Renal cortical epithelial cell (primary cell): ENCODE results near the gene CRLF1. TPM values are rescaled to one million over a fixed set of nuclear protein-coding genes. Genes with fewer than 3 reads are reported as not detected.

Source experiments
- DNase-seq: peaks from one replicate; pipeline ENCODE4 v3.0.0-alpha.2; 2011; ENCODE audit warnings: low read depth
- total RNA-seq: library from RNA; depleted of rRNA; stranded (reverse); fragments of >200 nt; gene quantifications from 2 replicates; pipeline ENCODE4 v1.2.3, GENCODE V29; 2014

Gene CRLF1
- total RNA-seq, 1 donor from 2014 or later: 0.30 TPM

GRCh38 chr19:18557411-18558201 lies 49.0 kb downstream of the CRLF1 start, which contains the start of gene KXD1:
Gene KXD1, plus strand, starts transcription at chr19:18557870. Its CDS starts 4,187 bp downstream, at chr19:18562057.
- DNase-seq: peak; percentile 99

- DNase-seq: no peak
These were observed 55.0 kb downstream of the CRLF1 start for GRCh38 chr19:18551631-18552030.

GRCh38 chr19:18543814-18544475 lies 62.7 kb downstream of the CRLF1 start:
- peak; percentile 40 for DNase-seq

Other genes starting within 250 kb of the CRLF1 start
- gene GDF15, start 220.6 kb downstream of the CRLF1 start, total RNA-seq: 108 and 190 TPM in 2 replicates
- gene LRRC25, start 209.2 kb downstream of the CRLF1 start, total RNA-seq: not detected in 2 replicates
- 40.5 and 49.3 TPM in 2 replicates for gene SSBP4, start 187.4 kb downstream of the CRLF1 start, total RNA-seq
- gene ISYNA1, start 168.7 kb downstream of the CRLF1 start, total RNA-seq: 37.5 and 69.9 TPM in 2 replicates
- gene ELL, start 84.7 kb downstream of the CRLF1 start, total RNA-seq: 7.5 and 13.3 TPM in 2 replicates
- 215 and 278 TPM in 2 replicates for gene FKBP8, start 63.2 kb downstream of the CRLF1 start, total RNA-seq
- 47.6 and 76.4 TPM in 2 replicates for gene KXD1, start 48.9 kb downstream of the CRLF1 start, total RNA-seq
- gene UBA52, start 34.9 kb downstream of the CRLF1 start, total RNA-seq: 485 and 589 TPM in 2 replicates
- 30.2 and 62.2 TPM in 2 replicates for gene REX1BD, start 18.0 kb downstream of the CRLF1 start, total RNA-seq
- gene TMEM59L, start 6.1 kb upstream of the CRLF1 start, total RNA-seq: 0.40 TPM in 1 of 2 replicates, not detected in the other
- 2.3 and 13.9 TPM in 2 replicates for gene KLHL26, start 30.2 kb upstream of the CRLF1 start, total RNA-seq
- gene CRTC1, start 76.9 kb upstream of the CRLF1 start, total RNA-seq: 0.17 and 3.2 TPM in 2 replicates
- gene COMP, start 184.5 kb upstream of the CRLF1 start, total RNA-seq: 0.15 TPM in 1 of 2 replicates, not detected in the other
- gene UPF1, start 225.2 kb upstream of the CRLF1 start, total RNA-seq: 42.2 and 106 TPM in 2 replicates